GM18498 (cell line): Measurements from ENCODE around the gene CSNK1G2.

Experiments
- ATAC-seq: cut with Tn5 transposase; IDR thresholded peaks from one replicate; pipeline ENCODE4 v1.9.1; 2021; ENCODE audit warnings: mild to moderate bottlenecking, moderate library complexity; ENCODE audit not compliant: unreplicated experiment

CSNK1G2 gene

GRCh38 chr19:1943661-1944087 lies 2.7 kb downstream of the CSNK1G2 start:
- no peak for ATAC-seq

- no peak for ATAC-seq
Observed at GRCh38 chr19:1944088-1944915, 3.3 kb downstream of the CSNK1G2 start.

- no peak for ATAC-seq
Observed at GRCh38 chr19:1944916-1945561, 4.1 kb downstream of the CSNK1G2 start.

DNA sequence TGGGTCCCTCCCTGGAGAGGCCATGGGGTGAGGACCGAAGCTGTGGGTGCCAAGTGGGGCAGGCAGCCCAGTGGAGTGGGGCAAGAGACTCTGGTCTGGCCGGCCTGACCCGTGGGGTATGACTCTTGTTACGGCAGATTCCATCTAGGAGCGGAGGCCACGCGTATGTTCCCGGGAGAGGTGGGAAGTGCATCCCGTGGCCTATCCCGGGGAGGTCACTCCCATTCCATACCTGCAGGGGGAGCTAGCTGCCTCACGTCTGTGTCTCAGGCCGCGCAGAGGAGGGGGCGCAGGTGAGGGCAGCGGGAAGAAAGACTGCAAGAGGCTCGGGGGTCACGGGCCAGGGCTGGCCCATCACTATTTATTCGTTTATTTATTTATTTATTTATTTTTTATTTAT lies 4.9 kb downstream of the CSNK1G2 start:
- ATAC-seq, result no peak

- ATAC-seq, result no peak
Observed at GRCh38 chr19:1947651-1948209, 6.8 kb downstream of the CSNK1G2 start.

DNA sequence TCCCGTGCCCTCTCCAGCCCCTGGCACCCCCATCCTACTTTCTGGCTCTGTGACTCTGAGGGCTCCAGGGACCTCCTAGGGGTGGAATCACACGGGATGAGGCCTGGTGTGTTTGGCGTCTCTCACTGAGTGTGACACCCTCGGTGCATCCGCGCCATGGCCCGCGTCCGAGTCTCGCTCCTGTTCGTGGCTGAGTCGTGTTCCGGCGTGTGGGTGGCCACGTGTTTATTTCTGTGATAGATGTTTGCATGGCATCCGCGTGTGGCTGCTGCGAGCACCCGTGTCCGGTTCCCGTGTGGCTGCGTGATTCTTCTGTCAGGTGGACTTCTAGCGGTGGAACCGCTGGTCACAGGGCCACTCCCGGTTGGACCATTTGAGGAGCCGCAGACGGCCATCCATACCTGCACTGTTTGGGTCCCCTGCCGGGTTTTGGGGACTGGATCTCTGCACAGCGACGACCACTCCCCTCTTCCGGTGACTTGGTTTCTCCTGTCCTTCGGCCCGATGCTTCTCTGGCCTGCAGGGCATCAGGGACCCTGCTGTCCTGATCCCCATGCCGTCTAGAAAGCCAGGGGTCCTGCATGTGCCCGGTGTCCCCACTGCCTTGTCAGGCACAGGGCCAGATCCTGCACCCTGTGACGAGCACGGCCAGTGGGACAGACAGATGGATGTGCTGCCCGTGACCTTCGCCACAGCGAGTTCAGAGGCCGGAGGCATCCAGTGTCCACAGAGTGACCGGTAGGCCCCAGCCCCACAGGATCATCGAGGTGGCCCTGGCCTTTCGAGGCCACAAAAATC lies 8.5 kb downstream of the CSNK1G2 start:
- ATAC-seq, result no peak

DNA sequence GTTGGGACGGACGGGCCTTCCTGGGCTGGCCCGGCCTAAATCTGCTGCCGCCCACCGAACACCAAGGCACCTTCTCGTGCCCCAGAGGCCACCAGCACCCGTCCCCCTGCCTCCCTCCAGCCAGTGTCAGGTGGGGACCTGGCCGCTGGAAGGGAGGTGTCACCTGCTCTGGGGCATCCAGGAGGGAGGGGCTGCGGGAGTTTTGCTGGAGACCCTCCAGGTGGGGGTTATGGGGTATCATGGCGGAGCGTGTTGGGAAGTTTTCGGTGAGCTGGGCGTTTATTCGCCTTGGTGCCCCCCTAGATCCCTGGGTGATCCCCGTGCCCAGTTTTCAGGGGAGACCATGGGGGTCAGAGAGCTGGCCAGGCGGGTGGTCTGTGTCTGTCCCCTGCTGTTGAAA lies 9.7 kb downstream of the CSNK1G2 start:
- ATAC-seq, result no peak

DNA sequence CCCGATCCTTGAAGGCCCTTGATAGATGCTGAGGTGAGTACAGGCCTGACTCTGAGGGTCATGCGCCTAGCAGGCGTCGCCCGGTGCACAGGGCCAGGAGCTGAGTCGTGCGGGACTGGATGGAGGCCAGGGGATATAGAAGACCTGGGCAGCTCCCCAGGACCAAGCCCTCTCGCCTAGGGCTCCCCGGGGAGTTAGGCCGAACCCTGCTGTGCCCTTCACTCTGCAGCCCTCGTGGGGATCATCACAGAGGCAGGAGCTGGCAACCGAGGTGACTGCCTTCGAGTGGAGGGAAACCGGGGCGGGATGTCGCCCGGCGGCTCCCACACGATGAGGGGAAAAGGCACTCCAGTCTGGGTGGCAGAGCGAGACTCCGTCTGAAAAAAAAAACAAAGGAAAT lies 11.7 kb downstream of the CSNK1G2 start:
- no peak for ATAC-seq

DNA sequence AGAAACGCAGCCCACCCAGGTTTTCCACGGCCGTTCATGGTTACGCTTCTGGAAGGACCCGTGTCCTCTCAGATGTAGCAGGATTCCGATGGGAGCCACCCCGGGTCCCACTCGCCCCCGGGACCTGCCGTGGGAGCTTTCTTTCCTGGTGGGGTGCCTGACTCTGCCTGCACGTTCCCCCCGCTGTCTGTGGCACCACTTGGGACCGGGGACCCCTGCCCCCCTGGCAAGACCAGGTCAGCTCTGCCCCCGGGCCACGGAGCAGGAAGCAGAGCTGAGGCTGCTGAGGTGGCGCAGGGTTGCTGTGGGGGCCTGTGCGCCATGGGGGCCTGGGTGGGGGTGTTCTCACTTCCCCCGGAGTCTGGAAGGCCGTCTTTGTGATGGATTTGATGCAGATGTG lies 12.1 kb downstream of the CSNK1G2 start:
- no peak for ATAC-seq

DNA sequence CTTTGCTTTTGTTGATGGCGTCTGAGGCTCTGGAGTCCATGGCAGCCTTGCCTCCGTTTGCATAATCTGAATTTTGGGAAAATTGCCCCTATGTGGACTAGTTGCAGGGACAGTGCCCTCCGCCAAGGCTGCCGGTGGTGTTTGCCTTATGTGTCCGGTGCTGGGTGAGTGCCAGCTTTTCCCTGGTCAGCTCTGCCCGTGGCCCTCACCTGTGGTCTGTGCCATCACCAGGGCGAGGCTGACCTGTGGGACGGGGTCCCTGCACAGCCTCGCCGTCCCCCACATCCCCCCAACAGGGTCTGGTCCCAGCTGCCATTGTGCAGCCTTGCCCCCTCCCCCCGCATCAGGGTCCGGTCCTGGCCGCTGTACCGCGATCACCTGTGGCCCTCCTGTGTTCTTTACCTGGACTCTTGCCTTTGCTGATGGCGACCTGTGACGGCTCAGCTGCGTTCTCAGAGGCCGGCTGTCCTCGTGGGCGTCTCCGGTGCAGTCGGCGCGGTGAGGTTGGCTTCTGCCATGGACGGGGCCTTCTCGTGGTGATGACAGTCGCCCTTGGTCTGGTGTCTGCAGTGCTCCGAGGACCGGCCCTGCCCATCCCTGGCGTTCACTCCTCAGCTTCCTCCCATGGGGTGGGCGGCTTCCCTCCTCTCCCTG lies 12.6 kb downstream of the CSNK1G2 start:
- ATAC-seq, result no peak

GRCh38 chr19:1954532-1954933 lies 13.6 kb downstream of the CSNK1G2 start:
- ATAC-seq, result no peak

- ATAC-seq, result no peak
Observed at GRCh38 chr19:1955171-1956121, 14.5 kb downstream of the CSNK1G2 start.

- no peak for ATAC-seq
Observed at GRCh38 chr19:1956122-1956494, 15.1 kb downstream of the CSNK1G2 start.

- no peak for ATAC-seq
Observed at GRCh38 chr19:1956868-1957492, 16.0 kb downstream of the CSNK1G2 start.

GRCh38 chr19:1957562-1958248 lies 16.7 kb downstream of the CSNK1G2 start:
- no peak for ATAC-seq

DNA sequence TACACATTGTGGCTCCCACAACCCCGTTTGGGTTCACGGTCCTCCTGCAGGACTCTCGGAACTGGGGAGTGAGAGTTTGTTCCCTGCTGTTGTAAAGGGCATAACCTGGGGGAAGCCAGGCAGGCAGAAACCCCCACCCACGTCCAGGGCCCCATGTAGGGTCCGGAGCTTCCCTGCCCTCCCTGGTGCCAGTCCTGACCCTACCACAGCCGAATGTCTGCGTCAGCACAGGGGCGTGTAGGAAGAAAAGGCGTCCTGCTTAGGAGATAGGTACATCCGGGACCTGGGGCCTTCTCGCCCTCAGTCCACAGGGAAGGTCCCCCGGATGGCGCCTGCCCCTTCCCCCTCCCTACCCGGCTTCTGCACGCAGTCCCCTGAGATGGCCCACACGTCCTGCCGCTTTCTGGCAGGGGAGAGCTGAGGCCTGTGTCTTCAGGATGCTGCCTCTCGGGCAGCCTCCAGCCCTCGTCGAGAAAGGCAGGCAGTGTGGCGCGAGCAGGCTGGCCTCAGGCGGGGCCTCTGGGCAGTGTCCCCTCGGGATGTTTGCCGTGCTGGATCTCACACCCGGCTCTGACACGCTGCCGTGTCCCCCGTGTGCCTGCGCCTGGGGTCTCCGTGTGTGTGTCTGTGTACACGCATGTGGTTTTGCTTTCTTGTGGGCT lies 19.1 kb downstream of the CSNK1G2 start:
- no peak for ATAC-seq

- ATAC-seq, result no peak
Observed at GRCh38 chr19:1961000-1961883, 20.3 kb downstream of the CSNK1G2 start.
